H1 (cell line): Measurements from ENCODE around the gene COPS2. TPM values are rescaled to one million over a fixed set of nuclear protein-coding genes. Genes with fewer than 3 reads are reported as not detected.

Experiments
- CTCF ChIA-PET: fragments of 300-600 bp; sonication (Branson Sonifier 250); formaldehyde crosslinking; loops from one replicate; lab custom pipeline; 2021; ENCODE audit not compliant: partially characterized antibody; lab: Charles Lee
- POLR2A ChIA-PET: fragments of 300-600 bp; sonication (Branson Sonifier 250); formaldehyde crosslinking; loops from one replicate; lab custom pipeline; 2021; ENCODE audit warnings: inconsistent platforms; ENCODE audit not compliant: partially characterized antibody; lab: Charles Lee
- DNase-seq, 2 experiments: peaks; one replicate each; pipeline versions ENCODE4 v3.0.0 to v3.0.0-alpha.2; 2010 to 2022; ENCODE audit warnings: low spot score in 2 of 2, low read depth in 1 of 2, mixed read lengths in 1 of 2
- FAIRE-seq: peaks from 2 replicates; lab custom pipeline; 2011; peaks lifted over from hg19 to GRCh38; lab: Jason Lieb, UNC
- H2AFZ ChIP-seq: 2 replicates; pipeline ENCODE4 v1.8.1; 2012; ENCODE audit warnings: low read length, inconsistent platforms
- H2AK5ac ChIP-seq: 2 replicates; pipeline ENCODE4 v1.6.1; 2013; ENCODE audit warnings: low read depth, low read length
- H2BK120ac ChIP-seq: replicated peaks from 2 replicates; pipeline ENCODE3; 2013; ENCODE audit warnings: low read depth, low read length, inconsistent platforms
- H2BK12ac ChIP-seq: 2 replicates; pipeline ENCODE4 v1.6.1; 2013; ENCODE audit warnings: low read depth, low read length
- H2BK15ac ChIP-seq: 2 replicates; pipeline ENCODE4 v1.6.1; 2013; ENCODE audit warnings: low read length
- H2BK20ac ChIP-seq: 2 replicates; pipeline ENCODE4 v1.6.1; 2013; ENCODE audit warnings: low read length
- H2BK5ac ChIP-seq: 2 replicates; pipeline ENCODE4 v1.6.1; 2013; ENCODE audit warnings: low read depth, low read length
- H3K14ac ChIP-seq: 2 replicates; pipeline ENCODE4 v1.6.1; 2013; ENCODE audit warnings: inconsistent platforms; ENCODE audit not compliant: insufficient read length
- H3K18ac ChIP-seq: 2 replicates; pipeline ENCODE4 v1.6.1; 2013; ENCODE audit warnings: low read length; ENCODE audit errors: extremely low read depth
- H3K23ac ChIP-seq: 2 replicates; pipeline ENCODE4 v1.6.1; 2013; ENCODE audit warnings: inconsistent platforms; ENCODE audit not compliant: insufficient read length
- H3K23me2 ChIP-seq: 2 replicates; pipeline ENCODE4 v1.6.1; 2013; ENCODE audit warnings: low read depth, low read length
- H3K27ac ChIP-seq: 2 replicates; pipeline ENCODE4 v1.6.1; 2011; ENCODE audit warnings: low read depth, low read length, inconsistent platforms
- H3K27me3 ChIP-seq, 4 experiments: replicated peaks in 1 of 4; 1 replicate in 1 of 4; 2 replicates in 3 of 4; pipeline versions ENCODE4 v1.6.1 to v1.8.1; 2011 to 2013; ENCODE audit warnings: low read length in 3 of 4, mild to moderate bottlenecking in 3 of 4, inconsistent platforms in 2 of 4, mixed read lengths in 2 of 4, moderate library complexity in 1 of 4; ENCODE audit not compliant: control insufficient read depth in 3 of 4, insufficient read depth in 3 of 4; ENCODE audit errors: extremely low read depth in 1 of 4
- H3K36me3 ChIP-seq, 4 experiments: 2 replicates each; pipeline versions ENCODE4 v1.6.1 to v1.8.1; 2011 to 2013; ENCODE audit warnings: mild to moderate bottlenecking in 4 of 4, low read length in 3 of 4, moderate library complexity in 2 of 4, control low read depth in 1 of 4, inconsistent platforms in 1 of 4; ENCODE audit not compliant: insufficient read depth in 4 of 4, control insufficient read depth in 2 of 4
- H3K4ac ChIP-seq: replicated peaks from 2 replicates; pipeline ENCODE3; 2013; ENCODE audit warnings: low read length, low read depth, mixed read lengths, inconsistent platforms; ENCODE audit not compliant: insufficient read length
- H3K4me1 ChIP-seq, 4 experiments: replicated peaks in 1 of 4; 1 replicate in 1 of 4; 2 replicates in 3 of 4; pipeline versions ENCODE4 v1.6.1 to v1.8.1; 2011 to 2013; ENCODE audit warnings: low read length in 3 of 4, inconsistent platforms in 2 of 4, mixed read lengths in 1 of 4; ENCODE audit not compliant: insufficient read depth in 4 of 4, control insufficient read depth in 3 of 4
- H3K4me2 ChIP-seq, 2 experiments: 2 replicates each; pipeline versions ENCODE4 v1.6.1 to v1.8.1; 2011 to 2013; ENCODE audit warnings: low read depth in 2 of 2, low read length in 2 of 2, control low read depth in 1 of 2, inconsistent platforms in 1 of 2, mild to moderate bottlenecking in 1 of 2; ENCODE audit not compliant: insufficient read depth in 1 of 2
- H3K4me3 ChIP-seq, 4 experiments: fragments of 200-600, 300-600 bp in 1 of 4; sonication (generic), shearing (Covaris generic), sonication (Bioruptor Twin) in 1 of 4; 2 replicates each; pipeline versions ENCODE4 v1.5.1 to v1.8.1; 2011 to 2016; ENCODE audit warnings: low read length in 4 of 4, low read depth in 3 of 4, control low read depth in 2 of 4, inconsistent platforms in 2 of 4, mild to moderate bottlenecking in 2 of 4, mixed read lengths in 1 of 4, moderate library complexity in 1 of 4; ENCODE audit not compliant: insufficient read depth in 2 of 4; ENCODE audit errors: extremely low read depth in 1 of 4
- H3K56ac ChIP-seq: replicated peaks from 2 replicates; pipeline ENCODE3; 2013; ENCODE audit warnings: low read depth, mild to moderate bottlenecking, mixed read lengths, low read length, inconsistent platforms; ENCODE audit not compliant: insufficient read length
- H3K79me1 ChIP-seq: 2 replicates; pipeline ENCODE4 v1.6.1; 2013; ENCODE audit warnings: low read depth, low read length, control low read depth
- H3K79me2 ChIP-seq, 2 experiments: 2 replicates each; pipeline versions ENCODE4 v1.6.1 to v1.8.1; 2012 to 2013; ENCODE audit warnings: low read length in 2 of 2, mild to moderate bottlenecking in 2 of 2, inconsistent platforms in 1 of 2; ENCODE audit not compliant: insufficient read depth in 2 of 2, control insufficient read depth in 1 of 2
- H3K9ac ChIP-seq, 4 experiments: replicated peaks in 1 of 4; 1 replicate in 1 of 4; 2 replicates in 3 of 4; pipeline versions ENCODE4 v1.6.1 to v1.8.1; 2011 to 2013; ENCODE audit warnings: low read depth in 3 of 4, low read length in 3 of 4, control low read depth in 2 of 4, mild to moderate bottlenecking in 2 of 4, moderate library complexity in 2 of 4, inconsistent platforms in 1 of 4; ENCODE audit errors: extremely low read depth in 1 of 4
- H3K9me3 ChIP-seq, 2 experiments: 2 replicates each; pipeline versions ENCODE4 v1.6.1 to v1.8.1; 2012 to 2013; ENCODE audit warnings: mild to moderate bottlenecking in 2 of 2, moderate library complexity in 2 of 2, control low read depth in 1 of 2, inconsistent platforms in 1 of 2, low read depth in 1 of 2, low read length in 1 of 2, mixed read lengths in 1 of 2; ENCODE audit not compliant: insufficient read depth in 2 of 2
- H4K20me1 ChIP-seq, 2 experiments: replicated peaks in 1 of 2; 2 replicates each; pipeline versions ENCODE3 to v1.8.1; 2011 to 2013; ENCODE audit warnings: inconsistent platforms in 2 of 2, low read length in 2 of 2, mild to moderate bottlenecking in 1 of 2; ENCODE audit not compliant: insufficient read depth in 2 of 2, control insufficient read depth in 1 of 2
- H4K5ac ChIP-seq: 2 replicates; pipeline ENCODE4 v1.6.1; 2013; ENCODE audit warnings: low read length, low read depth, mixed read lengths, inconsistent platforms; ENCODE audit not compliant: insufficient read length
- H4K8ac ChIP-seq: 2 replicates; pipeline ENCODE4 v1.8.0; 2013; ENCODE audit warnings: mild to moderate bottlenecking, moderate library complexity, low read length, inconsistent platforms; ENCODE audit not compliant: insufficient read depth; ENCODE audit errors: extremely low read depth
- H4K91ac ChIP-seq: replicated peaks from 2 replicates; pipeline ENCODE3; 2013; ENCODE audit warnings: low read length, mixed read lengths, inconsistent platforms; ENCODE audit not compliant: insufficient read length
- CBX5 ChIP-seq: fragments of 300-800, 300-1000 bp; sonication (generic); IDR thresholded peaks from 2 replicates; pipeline ENCODE4 v1.7.1; 2016; ENCODE audit warnings: antibody characterized with exemption, low read length, low read depth
- CHD1 ChIP-seq: IDR thresholded peaks from 2 replicates; pipeline ENCODE4 v1.6.1; 2012; ENCODE audit warnings: low read depth, low read length, improper control_type of control experiment
- CREB1 ChIP-seq: IDR thresholded peaks from 2 replicates; pipeline ENCODE4 v1.6.1; 2012; ENCODE audit warnings: inconsistent platforms
- EGR1 ChIP-seq: IDR thresholded peaks from 2 replicates; pipeline ENCODE4 v1.6.1; 2011; ENCODE audit warnings: low read depth, low read length, borderline replicate concordance
- EP300 ChIP-seq, 2 experiments: IDR thresholded peaks; 1 replicate in 1 of 2; 2 replicates in 1 of 2; pipeline ENCODE4 v1.6.1; 2011 to 2012; ENCODE audit warnings: low read depth in 2 of 2, low read length in 2 of 2, mild to moderate bottlenecking in 2 of 2, borderline replicate concordance in 1 of 2, inconsistent platforms in 1 of 2, moderate library complexity in 1 of 2
- GABPA ChIP-seq: IDR thresholded peaks from 2 replicates; pipeline ENCODE4 v1.6.1; 2011; ENCODE audit warnings: mild to moderate bottlenecking, low read length, moderate library complexity, borderline replicate concordance; ENCODE audit not compliant: insufficient read depth
- HDAC6 ChIP-seq: IDR thresholded peaks from one replicate; pipeline ENCODE4 v1.7.1; 2012; ENCODE audit warnings: low read depth, mild to moderate bottlenecking, inconsistent platforms, low read length, moderate library complexity
- JUN ChIP-seq: IDR thresholded peaks from 2 replicates; pipeline ENCODE4 v1.6.1; 2011; ENCODE audit warnings: low read depth, mild to moderate bottlenecking, improper control_type of control experiment, low read length
- KDM1A ChIP-seq: fragments of 200-600, 300-600 bp; sonication (generic); IDR thresholded peaks from 2 replicates; pipeline ENCODE4 v1.7.1; 2016; ENCODE audit warnings: mild to moderate bottlenecking, low read length, borderline replicate concordance
- RAD21 ChIP-seq, 2 experiments: IDR thresholded peaks in 1 of 2; conservative IDR thresholded peaks in 1 of 2; 2 replicates each; pipeline ENCODE4 v1.6.1; 2011; ENCODE audit warnings: low read depth in 2 of 2, low read length in 2 of 2, improper control_type of control experiment in 1 of 2, inconsistent platforms in 1 of 2, mild to moderate bottlenecking in 1 of 2, moderate library complexity in 1 of 2
- RBBP5 ChIP-seq: IDR thresholded peaks from 2 replicates; pipeline ENCODE4 v1.7.1; 2012; ENCODE audit warnings: low read depth, mild to moderate bottlenecking, inconsistent platforms, low read length, moderate library complexity, borderline replicate concordance
- SIRT6 ChIP-seq: IDR thresholded peaks from one replicate; pipeline ENCODE4 v1.7.1; 2012; ENCODE audit warnings: low read length, inconsistent platforms
- SP4 ChIP-seq: IDR thresholded peaks from 2 replicates; pipeline ENCODE4 v1.6.1; 2012; ENCODE audit warnings: low read length, inconsistent platforms
- SRF ChIP-seq: IDR thresholded peaks from 2 replicates; pipeline ENCODE4 v1.6.1; 2011; ENCODE audit warnings: mild to moderate bottlenecking, low read depth, low read length, moderate library complexity
- ZNF274 ChIP-seq: IDR thresholded peaks from 2 replicates; pipeline ENCODE4 v1.7.0; 2012; ENCODE audit warnings: low read length, borderline replicate concordance; ENCODE audit errors: extremely low read depth
- WGBS, 2 experiments: shearing (Covaris generic) in 1 of 2; methylation state at CpG; one replicate each; pipeline versions ENCODE4 v1.1.6 to v1.1.7; 2013 to 2015; ENCODE audit warnings: low lambda C conversion rate in 2 of 2, mixed read lengths in 2 of 2, inconsistent platforms in 1 of 2, low coverage in 1 of 2, missing lambda C conversion rate in 1 of 2; ENCODE audit not compliant: insufficient replicate concordance in 2 of 2, insufficient coverage in 1 of 2, insufficient read length in 1 of 2; ENCODE audit errors: extremely low coverage in 1 of 2, missing lambda C conversion rate in 1 of 2; 5-methylcytosine and 5-hydroxymethylcytosine counted together
- polyA plus RNA-seq, 7 experiments: library from polyadenylated mRNA; depleted of rRNA in 3 of 7; stranded (reverse) in 5 of 7; unstranded in 2 of 7; fragments of >200 nt in 5 of 7; fragments of 200-250 nt in 2 of 7; gene quantifications; 1 replicate in 5 of 7; 2 replicates in 1 of 7; 4 replicates in 1 of 7; pipeline versions ENCODE4 v1.2.1 to v1.2.3, GENCODE V29; 2011 to 2013; ENCODE audit warnings: missing spikeins in 2 of 7, mixed read lengths in 2 of 7
- total RNA-seq: library from RNA; stranded (reverse); fragmentation: NEBNext Ultra II Directional; extraction: Animal tissue kit (Norgen Biotek cat#: 25700); gene quantifications from 2 replicates; pipeline ENCODE4 v1.2.1, GENCODE V29; 2021

COPS2 gene
- total and polyA plus RNA-seq, 2 of the 8 experiments (the other 6 are each of a cell fraction or from before 2014, with no cell fraction given) = 17.7 to 85.1 TPM

- no peak overlapping the region for H2BK15ac ChIP-seq
- DNase-seq (no peak), FAIRE-seq (no peak)
- H3K4me2 ChIP-seq = no peak overlapping the region
- H3K27me3 ChIP-seq = no peaks in the 10 kb centered on the region
- no peaks in the 10 kb centered on the region for H3K23me2 ChIP-seq
- H3K4me1 ChIP-seq = peaks cover 4 to 11% (median 9%) of the 10 kb centered on the region in 4 experiments; a peak in 6 of 7 replicates
- no peak overlapping the region for H2BK20ac ChIP-seq
- ChIA-PET POLR2A (no interaction called here), CTCF (no interaction called here)
- H2BK12ac ChIP-seq = no peak overlapping the region
- no peak overlapping the region for H3K4ac ChIP-seq
- no peaks in the 10 kb centered on the region for H3K36me3 ChIP-seq
- peaks cover 0 to 20% of the 10 kb centered on the region in 2 experiments; a peak in 1 of 4 replicates for H3K79me2 ChIP-seq
- H3K56ac ChIP-seq = no peak overlapping the region
- no peak overlapping the region for H2BK5ac ChIP-seq
- H3K4me3 ChIP-seq = no peak overlapping the region
- no peak overlapping the region for H4K5ac ChIP-seq
- no peak overlapping the region for H3K14ac ChIP-seq
- H3K9ac ChIP-seq = no peak overlapping the region
- no peaks in the 10 kb centered on the region for H3K79me1 ChIP-seq
- H2AK5ac ChIP-seq = no peak overlapping the region
- no peak overlapping the region for H2AFZ ChIP-seq
- no peak overlapping the region for H3K23ac ChIP-seq
- no peaks in the 10 kb centered on the region for H3K9me3 ChIP-seq
- 88% methylated on average over 2 of the region's 2 CpGs; no CpG with 5 or more reads in 1 of the 2 experiments for WGBS, 2 experiments
- H4K91ac ChIP-seq = no peak overlapping the region
- H4K8ac ChIP-seq = no peak overlapping the region
- no peaks in the 10 kb centered on the region for H4K20me1 ChIP-seq
- no peak overlapping the region for H3K27ac ChIP-seq
- H3K18ac ChIP-seq = no peak overlapping the region
- H2BK120ac ChIP-seq = no peak overlapping the region
- TF ChIP-seq KDM1A (no peak), EGR1 (no peak), RBBP5 (no peak), ZNF274 (no peak), HDAC6 (no peak), CREB1 (no peak), EP300 (IDR thresholded peaks at IDR 0.05; ENCODE audit: borderline replicate concordance in 1 of 2, low read depth in 2 of 2, low read length in 2 of 2) (no peak), CHD1 (no peak), SP4 (no peak), SIRT6 (no peak), GABPA (no peak), CBX5 (no peak), RAD21 (IDR thresholded peaks at IDR 0.05 in 1 of 2, conservative IDR thresholded peaks at IDR 0.05 in 1 of 2; ENCODE audit: low read depth in 2 of 2, low read length in 2 of 2) (no peak), SRF (no peak), JUN (no peak)
Observed at GRCh38 chr15:49188933-49189332, 33.5 kb upstream of the COPS2 start.
